H1 (cell line): ENCODE data around the gene SERGEF. TPM values are rescaled to one million over a fixed set of nuclear protein-coding genes. Genes with fewer than 3 reads are reported as not detected.

Source experiments
- HDAC2 ChIP-seq, 2 experiments: fragments of 300-600 bp in 1 of 2; sonication (generic) in 1 of 2; IDR thresholded peaks; 2 replicates each; pipeline ENCODE4 v1.6.1; 2011 to 2012; ENCODE audit warnings: low read depth in 2 of 2, low read length in 2 of 2, mild to moderate bottlenecking in 2 of 2, moderate library complexity in 2 of 2, borderline replicate concordance in 1 of 2, inconsistent platforms in 1 of 2
- HDAC6 ChIP-seq: IDR thresholded peaks from one replicate; pipeline ENCODE4 v1.7.1; 2012; ENCODE audit warnings: low read depth, mild to moderate bottlenecking, inconsistent platforms, low read length, moderate library complexity
- SIN3A ChIP-seq, 2 experiments: IDR thresholded peaks in 1 of 2; conservative IDR thresholded peaks in 1 of 2; 2 replicates each; pipeline ENCODE4 v1.6.1; 2011 to 2012; ENCODE audit warnings: low read length in 2 of 2, improper control_type of control experiment in 1 of 2, low read depth in 1 of 2, mild to moderate bottlenecking in 1 of 2
- polyA plus RNA-seq, 7 experiments: library from polyadenylated mRNA; depleted of rRNA in 3 of 7; stranded (reverse) in 5 of 7; unstranded in 2 of 7; fragments of >200 nt in 5 of 7; fragments of 200-250 nt in 2 of 7; gene quantifications; 1 replicate in 5 of 7; 2 replicates in 1 of 7; 4 replicates in 1 of 7; pipeline versions ENCODE4 v1.2.1 to v1.2.3, GENCODE V29; 2011 to 2013; ENCODE audit warnings: missing spikeins in 2 of 7, mixed read lengths in 2 of 7
- total RNA-seq: library from RNA; stranded (reverse); fragmentation: NEBNext Ultra II Directional; extraction: Animal tissue kit (Norgen Biotek cat#: 25700); gene quantifications from 2 replicates; pipeline ENCODE4 v1.2.1, GENCODE V29; 2021
- TF ChIP-seq, protein P1 (sequence below): IDR thresholded peaks from 2 replicates; pipeline ENCODE4 v1.6.1; 2011; ENCODE audit warnings: low read length, improper control_type of control experiment
- TF ChIP-seq, protein P2 (sequence below): IDR thresholded peaks from 2 replicates; pipeline ENCODE4 v1.6.1; 2012; ENCODE audit warnings: low read length, inconsistent platforms

Gene SERGEF
- total and polyA plus RNA-seq, 2 of the 8 experiments (the other 6 are each of a cell fraction or from before 2014, with no cell fraction given) = 16.6 to 28.8 TPM

DNA sequence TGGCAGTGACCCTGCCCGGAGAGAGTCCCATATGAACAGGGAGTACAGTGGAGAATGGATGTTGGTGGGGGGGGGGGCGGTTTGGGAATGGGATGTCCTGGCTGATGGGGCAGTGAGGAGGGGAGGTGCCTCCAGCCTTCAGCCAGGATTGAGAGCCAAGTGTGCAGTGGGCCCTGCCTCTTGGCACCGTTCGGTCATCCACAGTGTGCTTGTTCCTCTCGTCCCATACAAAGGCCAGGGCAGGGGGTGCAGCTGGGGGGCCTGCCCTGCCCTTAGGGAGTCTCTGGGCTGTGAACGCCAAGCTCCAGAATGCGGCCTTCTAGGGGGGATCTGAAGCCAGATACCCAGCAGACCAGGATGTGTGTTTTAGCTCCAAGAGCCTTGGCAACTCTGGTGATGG, 244.3 kb downstream of the SERGEF start (continued):
- TF ChIP-seq SIN3A (conservative IDR thresholded peaks at IDR 0.05 in 1 of 2, IDR thresholded peaks at IDR 0.05 in 1 of 2; ENCODE audit: low read depth in 1 of 2, low read length in 2 of 2) (no peak), HDAC6 (no peak), HDAC2 (IDR thresholded peaks at IDR 0.05; ENCODE audit: borderline replicate concordance in 1 of 2, low read depth in 2 of 2, low read length in 2 of 2) (no peak)
- TF ChIP-seq, protein P1, sequence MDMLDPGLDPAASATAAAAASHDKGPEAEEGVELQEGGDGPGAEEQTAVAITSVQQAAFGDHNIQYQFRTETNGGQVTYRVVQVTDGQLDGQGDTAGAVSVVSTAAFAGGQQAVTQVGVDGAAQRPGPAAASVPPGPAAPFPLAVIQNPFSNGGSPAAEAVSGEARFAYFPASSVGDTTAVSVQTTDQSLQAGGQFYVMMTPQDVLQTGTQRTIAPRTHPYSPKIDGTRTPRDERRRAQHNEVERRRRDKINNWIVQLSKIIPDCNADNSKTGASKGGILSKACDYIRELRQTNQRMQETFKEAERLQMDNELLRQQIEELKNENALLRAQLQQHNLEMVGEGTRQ = no peak
- TF ChIP-seq, protein P2, sequence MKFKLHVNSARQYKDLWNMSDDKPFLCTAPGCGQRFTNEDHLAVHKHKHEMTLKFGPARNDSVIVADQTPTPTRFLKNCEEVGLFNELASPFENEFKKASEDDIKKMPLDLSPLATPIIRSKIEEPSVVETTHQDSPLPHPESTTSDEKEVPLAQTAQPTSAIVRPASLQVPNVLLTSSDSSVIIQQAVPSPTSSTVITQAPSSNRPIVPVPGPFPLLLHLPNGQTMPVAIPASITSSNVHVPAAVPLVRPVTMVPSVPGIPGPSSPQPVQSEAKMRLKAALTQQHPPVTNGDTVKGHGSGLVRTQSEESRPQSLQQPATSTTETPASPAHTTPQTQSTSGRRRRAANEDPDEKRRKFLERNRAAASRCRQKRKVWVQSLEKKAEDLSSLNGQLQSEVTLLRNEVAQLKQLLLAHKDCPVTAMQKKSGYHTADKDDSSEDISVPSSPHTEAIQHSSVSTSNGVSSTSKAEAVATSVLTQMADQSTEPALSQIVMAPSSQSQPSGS = no peak
